Amygdala (tissue), 56 donors: ENCODE measurements around the gene EDEM1.

Experiments used
- DNase-seq, 56 donors: peaks; one replicate each; lab custom pipeline; 2025; lab: John Stamatoyannopoulos, UW

The EDEM1 gene

GRCh38 chr3:5197470-5198312, 10.2 kb downstream of the EDEM1 start:
- DNase-seq = no peak

GRCh38 chr3:5198313-5198677, 10.8 kb downstream of the EDEM1 start:
- DNase-seq = no peak

DNA sequence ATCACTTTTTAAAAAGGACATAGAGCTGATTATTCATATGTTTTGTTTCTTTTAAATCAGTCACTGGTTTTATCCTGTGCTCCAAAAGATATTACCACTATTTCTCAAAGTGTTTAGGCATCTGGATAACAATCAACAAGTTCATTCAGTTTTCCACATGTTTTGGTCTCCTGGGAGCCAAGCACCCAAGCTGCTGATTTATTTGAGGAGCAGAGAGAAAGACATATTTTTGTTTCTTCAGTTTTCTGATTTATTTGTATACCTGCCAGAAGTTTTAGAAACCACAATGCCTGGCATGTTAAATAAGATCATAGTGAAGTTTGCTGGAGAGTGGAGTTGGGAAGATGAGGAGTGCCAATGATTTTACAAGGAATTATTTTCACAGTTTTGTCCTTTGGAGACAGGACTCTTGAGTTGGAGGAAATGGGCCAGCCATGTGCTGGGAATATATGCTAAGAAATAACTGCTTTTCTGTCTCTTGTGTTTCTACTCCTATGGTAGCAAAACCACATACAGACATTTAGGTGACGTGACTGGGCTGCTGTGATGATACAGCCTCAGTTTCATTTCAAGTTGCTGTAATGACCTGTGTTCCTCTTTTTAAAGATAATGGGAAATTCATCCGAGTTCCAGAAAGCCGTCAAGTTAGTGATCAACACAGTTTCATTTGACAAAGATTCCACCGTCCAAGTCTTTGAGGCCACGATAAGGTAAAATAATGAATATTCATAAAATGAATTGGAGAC, 11.7 kb downstream of the EDEM1 start:
- no peak for DNase-seq

DNA sequence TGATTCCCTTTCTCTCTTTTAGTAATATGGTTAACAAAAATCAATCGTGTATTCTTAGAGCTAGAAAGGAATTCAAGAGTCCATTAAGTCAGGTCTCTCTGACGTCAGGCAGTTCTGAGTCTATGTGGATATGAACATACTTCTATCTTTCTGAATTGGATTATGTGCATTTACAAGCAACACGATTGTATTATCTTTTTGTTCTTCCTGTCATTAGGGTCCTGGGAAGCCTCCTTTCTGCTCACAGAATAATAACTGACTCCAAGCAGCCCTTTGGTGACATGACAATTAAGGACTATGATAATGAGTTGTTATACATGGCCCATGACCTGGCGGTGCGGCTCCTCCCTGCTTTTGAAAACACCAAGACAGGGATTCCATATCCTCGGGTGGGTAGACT, 14.0 kb downstream of the EDEM1 start:
- DNase-seq = no peak

DNA sequence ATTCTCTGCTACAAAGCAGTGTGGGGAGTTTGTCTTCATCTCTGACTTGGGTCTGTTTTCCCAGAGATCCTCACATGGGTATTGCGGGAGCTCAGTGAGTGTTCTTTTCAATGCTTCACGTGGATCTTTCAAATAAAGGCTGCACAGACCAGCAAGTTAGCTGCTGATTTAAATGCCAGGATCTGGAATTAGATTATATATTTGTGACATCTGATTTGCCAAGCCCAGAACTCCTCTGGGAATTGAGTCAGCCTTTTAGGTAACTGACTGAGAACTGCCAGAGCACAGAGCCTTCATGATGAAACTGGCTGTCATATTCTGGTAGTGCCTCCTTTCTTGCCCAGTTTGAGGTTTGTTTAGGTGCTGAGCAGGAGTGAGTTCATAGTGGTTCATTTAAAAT, 14.7 kb downstream of the EDEM1 start:
- DNase-seq = no peak

DNA sequence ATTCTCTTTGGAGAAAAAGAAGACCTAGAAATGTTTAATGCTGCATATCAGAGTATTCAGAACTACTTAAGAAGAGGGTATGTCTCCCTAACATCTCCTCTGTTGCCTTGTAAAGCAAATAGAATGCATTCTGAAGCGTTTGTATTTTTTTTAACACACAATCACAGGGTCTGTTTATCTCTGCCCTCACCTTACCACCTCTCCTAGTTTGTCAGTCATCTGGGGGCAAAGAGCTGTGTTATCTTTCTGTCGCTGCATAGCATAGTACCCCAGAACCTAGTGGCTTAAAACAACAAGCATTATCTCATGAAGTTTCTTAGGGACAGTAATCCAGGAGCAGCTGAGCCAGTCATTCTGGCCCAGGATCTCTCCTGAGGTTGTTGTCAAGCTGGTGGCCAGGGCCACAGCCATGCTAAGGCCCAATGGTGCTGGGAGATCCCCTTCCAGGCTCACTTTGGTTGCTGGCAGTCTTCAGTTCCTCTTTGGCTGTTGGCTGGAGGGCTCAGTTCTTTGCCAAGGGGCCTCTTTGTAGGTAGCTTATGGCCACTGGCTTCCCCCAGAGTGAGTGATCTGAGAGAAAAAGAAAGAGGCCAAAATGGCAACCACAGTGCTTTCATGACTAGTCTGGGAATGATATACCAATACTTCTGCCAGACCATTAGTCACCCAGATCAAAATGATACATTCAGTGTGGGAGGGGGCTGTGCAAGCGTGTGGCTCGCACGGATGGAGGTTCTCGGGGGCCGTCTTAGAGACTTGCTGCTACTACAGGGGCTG, 17.8 kb downstream of the EDEM1 start:
- DNase-seq = no peak

GRCh38 chr3:5210926-5211325, 23.4 kb downstream of the EDEM1 start:
- DNase-seq = no peak

- DNase-seq = no peak
These were observed 25.4 kb downstream of the EDEM1 start for GRCh38 chr3:5212628-5213573.

GRCh38 chr3:5213574-5213966, 26.1 kb downstream of the EDEM1 start:
- DNase-seq = no peak

DNA sequence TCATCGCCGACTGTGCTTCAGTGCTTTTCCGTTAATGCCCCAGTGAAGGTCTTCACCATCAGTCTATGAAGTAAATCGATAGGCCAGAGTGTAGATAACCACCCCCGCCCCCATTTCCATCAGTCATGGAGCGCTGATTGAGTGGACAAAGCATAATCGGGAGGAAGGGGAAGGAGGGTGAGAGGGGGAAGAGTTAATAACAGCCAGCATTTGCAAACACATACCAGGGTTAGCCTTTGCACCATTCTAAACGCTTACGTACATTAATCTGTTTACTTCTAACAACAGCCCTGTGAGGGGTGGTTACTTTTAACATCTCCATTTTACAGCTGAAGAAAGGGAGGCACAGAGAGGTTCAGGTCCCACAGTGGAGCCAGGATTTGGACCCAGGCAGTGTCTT, 26.8 kb downstream of the EDEM1 start:
- no peak for DNase-seq

- DNase-seq = no peak
These were observed 30.5 kb downstream of the EDEM1 start for GRCh38 chr3:5217824-5218595.

GRCh38 chr3:5218815-5219214, 31.3 kb downstream of the EDEM1 start:
- DNase-seq = no peak

GRCh38 chr3:5219216-5219615, 31.7 kb downstream of the EDEM1 start:
- DNase-seq = no peak

- DNase-seq = no peak
These were observed 32.7 kb downstream of the EDEM1 start for GRCh38 chr3:5220193-5220592.

DNA sequence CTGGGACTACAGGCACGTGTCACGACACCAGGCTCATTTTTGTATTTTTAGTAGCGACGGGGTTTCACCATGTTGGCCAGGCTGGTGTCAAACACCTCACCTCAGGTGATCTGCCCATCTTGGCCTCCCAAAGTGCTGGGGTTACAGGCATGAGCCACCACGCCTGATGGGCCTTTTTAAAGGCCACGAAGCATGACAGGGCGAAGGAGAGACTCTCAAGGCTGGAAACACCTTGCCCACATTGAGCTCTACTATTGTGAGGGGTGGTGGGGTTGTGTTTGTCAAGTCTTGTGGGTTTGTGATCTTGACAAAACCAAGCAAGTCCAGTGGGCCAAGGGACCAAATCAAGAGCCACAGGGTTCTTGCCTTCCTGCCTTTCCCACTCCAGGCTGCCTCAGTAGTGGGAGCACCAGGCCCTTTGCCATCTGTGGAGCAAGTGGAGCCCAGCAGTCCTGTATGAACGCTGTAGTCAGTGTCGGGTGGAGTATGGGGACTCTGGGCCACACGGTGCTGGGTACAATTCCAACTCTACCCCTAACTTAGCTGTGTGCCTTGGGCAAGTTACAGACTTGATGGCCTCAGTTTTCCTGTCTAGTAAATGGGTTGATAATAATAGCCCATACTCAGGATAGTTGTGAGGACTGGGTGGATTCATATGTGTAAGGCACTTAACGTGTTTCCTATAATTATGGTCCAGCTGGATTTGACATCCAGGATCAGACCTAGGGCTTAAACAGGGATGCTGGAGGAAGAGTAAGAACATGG, 33.3 kb downstream of the EDEM1 start:
- DNase-seq = no peak

- DNase-seq = no peak
These were observed 34.2 kb downstream of the EDEM1 start for GRCh38 chr3:5221701-5222100.

GRCh38 chr3:5222283-5223005, 34.9 kb downstream of the EDEM1 start:
- DNase-seq = no peak

DNA sequence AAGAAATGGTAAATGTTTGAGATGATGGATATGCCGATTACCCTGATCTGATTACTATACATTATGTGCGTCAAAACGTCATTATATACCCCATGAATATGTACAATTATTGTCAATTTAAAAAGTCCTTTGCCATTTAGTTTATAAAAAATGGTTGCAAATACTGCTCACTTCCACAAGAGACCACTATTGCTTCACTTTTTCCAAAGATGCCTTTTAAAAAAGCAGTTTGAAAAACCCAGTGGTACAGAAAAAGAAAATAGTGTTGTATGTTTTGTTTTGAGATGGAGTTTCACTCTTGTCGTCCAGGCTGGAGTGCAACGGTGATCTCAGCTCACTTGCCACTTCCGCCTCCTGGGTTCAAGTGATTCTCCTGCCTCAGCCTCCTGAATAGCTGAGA, 39.3 kb downstream of the EDEM1 start:
- DNase-seq = no peak
